K562 (cell line): Measurements from ENCODE around the gene YBX2. TPM values are rescaled to one million over a fixed set of nuclear protein-coding genes. Genes with fewer than 3 reads are reported as not detected.

Experiments used
- ATF7 ChIP-seq: fragments of 450-650 bp; IDR thresholded peaks from 2 replicates; pipeline ENCODE4 v1.7.1; 2014; ENCODE audit warnings: mild to moderate bottlenecking, moderate library complexity
- FUS ChIP-seq: fragments of 200-400 bp; formaldehyde crosslinking; optimal IDR thresholded peaks from 2 replicates; pipeline ENCODE3; 2017; ENCODE audit warnings: low read depth, low read length
- MCM7 ChIP-seq, 2 experiments: fragments of 450-650 bp; IDR thresholded peaks; 2 replicates each; pipeline ENCODE4 v1.6.1; 2016 to 2018
- NEUROD1 ChIP-seq: fragments of 150-350 bp; IDR thresholded peaks from 2 replicates; pipeline ENCODE4 v1.6.1; 2014; ENCODE audit warnings: borderline replicate concordance, low read length, low read depth; ENCODE audit not compliant: partially characterized antibody
- NFRKB ChIP-seq: fragments of 450-650 bp; IDR thresholded peaks from 2 replicates; pipeline ENCODE4 v1.6.1; 2016; ENCODE audit warnings: low read depth
- RNF2 ChIP-seq: sonication (generic); IDR thresholded peaks from 2 replicates; pipeline ENCODE4 v1.6.1; 2016
- RREB1 ChIP-seq: fragments of 250-450 bp; sonication (Bioruptor Pico); IDR thresholded peaks from 2 replicates; pipeline ENCODE4 v1.4.0; 2020
- SAP30 ChIP-seq: fragments of 200-600 bp; sonication (generic); IDR thresholded peaks from 2 replicates; pipeline ENCODE4 v1.6.1; 2012; ENCODE audit warnings: borderline replicate concordance, low read depth, mild to moderate bottlenecking, moderate library complexity, low read length, control low read depth, inconsistent platforms; ENCODE audit not compliant: insufficient read depth, poor library complexity, severe bottlenecking
- TRIM28 ChIP-seq: fragments of 450-650 bp; IDR thresholded peaks from 2 replicates; pipeline ENCODE4 v1.6.1; 2017
- ZNF551 ChIP-seq: fragments of 250-450 bp; sonication (Bioruptor Pico); IDR thresholded peaks from 2 replicates; pipeline ENCODE4 v1.5.0; 2021; ENCODE audit warnings: mild to moderate bottlenecking, moderate library complexity
- polyA plus RNA-seq, 8 experiments: library from polyadenylated mRNA; depleted of rRNA in 4 of 8; stranded (reverse) in 5 of 8; unstranded in 3 of 8; fragments of >200 nt; fragmentation: Nextera tagmentation in 2 of 8; fragmentation: Illumina TruSeq in 1 of 8; extraction: Ambion mirVana in 2 of 8; extraction: Trizol in 1 of 8; gene quantifications; 2 replicates each; pipeline versions ENCODE4 v1.2.1 to v1.2.3, GENCODE V29; 2011 to 2014; ENCODE audit warnings: inconsistent platforms in 1 of 8, missing spikeins in 1 of 8
- total RNA-seq, 7 experiments: library from RNA; depleted of rRNA in 6 of 7; stranded (reverse); fragments of >200 nt in 6 of 7; fragmentation: Illumina TruSeq in 2 of 7; extraction: Trizol in 2 of 7; gene quantifications; 2 replicates each; pipeline versions ENCODE4 v1.2.1 to v1.2.3, GENCODE V29; 2011 to 2021; ENCODE audit warnings: low replicate concordance in 1 of 7
- TF ChIP-seq, protein P1 (sequence below): sonication (generic); formaldehyde crosslinking; IDR thresholded peaks from 2 replicates; pipeline ENCODE4 v1.8.0; 2023; ENCODE audit warnings: missing genetic modification reagents, mild to moderate bottlenecking, borderline replicate concordance

Gene YBX2
- total and polyA plus RNA-seq, 9 of the 15 experiments (the other 6 are each of a cell fraction or from before 2014, with no cell fraction given) = 0.03 to 0.59 (median 0.27) TPM; not detected in 6

DNA sequence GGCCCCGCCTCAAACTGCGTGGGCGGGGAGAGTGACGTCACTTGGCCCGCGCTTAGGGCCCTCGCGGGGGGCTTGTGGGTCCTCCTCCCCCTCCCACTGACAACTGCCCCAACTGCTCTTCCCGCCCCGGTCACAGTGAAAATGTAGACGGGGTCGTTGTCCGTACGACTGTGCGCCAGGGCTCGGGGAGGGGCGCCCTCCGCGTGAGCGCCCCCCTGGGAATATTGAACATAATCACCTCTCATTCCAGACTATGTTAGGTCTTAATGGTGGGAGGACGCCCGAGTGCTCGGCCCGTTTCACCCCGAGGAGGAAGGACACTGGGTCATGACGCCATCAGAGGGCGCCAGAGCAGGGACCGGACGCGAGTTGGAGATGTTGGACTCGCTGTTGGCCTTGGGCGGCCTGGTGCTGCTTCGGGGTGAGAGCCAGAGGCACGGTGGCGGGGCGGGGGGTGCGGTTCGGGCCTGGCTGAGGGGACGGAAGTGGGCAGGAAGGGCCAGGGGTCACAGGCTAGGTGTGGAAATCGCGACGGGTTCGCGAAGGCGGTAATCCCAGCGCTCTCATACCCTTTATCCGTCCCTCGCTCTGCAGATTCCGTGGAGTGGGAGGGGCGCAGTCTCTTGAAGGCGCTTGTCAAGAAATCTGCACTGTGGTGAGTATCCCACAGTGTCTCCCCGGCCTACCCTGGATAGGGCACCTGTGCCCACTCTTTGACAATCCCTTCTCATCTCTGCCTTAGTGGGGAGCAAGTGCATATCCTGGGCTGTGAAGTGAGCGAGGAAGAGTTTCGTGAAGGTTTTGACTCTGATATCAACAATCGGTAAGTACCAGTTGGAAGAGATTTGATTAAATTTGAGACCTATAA is 42.0 kb downstream of the YBX2 start, which contains the start of gene ELP5 (continued):
- TF ChIP-seq, protein P1, sequence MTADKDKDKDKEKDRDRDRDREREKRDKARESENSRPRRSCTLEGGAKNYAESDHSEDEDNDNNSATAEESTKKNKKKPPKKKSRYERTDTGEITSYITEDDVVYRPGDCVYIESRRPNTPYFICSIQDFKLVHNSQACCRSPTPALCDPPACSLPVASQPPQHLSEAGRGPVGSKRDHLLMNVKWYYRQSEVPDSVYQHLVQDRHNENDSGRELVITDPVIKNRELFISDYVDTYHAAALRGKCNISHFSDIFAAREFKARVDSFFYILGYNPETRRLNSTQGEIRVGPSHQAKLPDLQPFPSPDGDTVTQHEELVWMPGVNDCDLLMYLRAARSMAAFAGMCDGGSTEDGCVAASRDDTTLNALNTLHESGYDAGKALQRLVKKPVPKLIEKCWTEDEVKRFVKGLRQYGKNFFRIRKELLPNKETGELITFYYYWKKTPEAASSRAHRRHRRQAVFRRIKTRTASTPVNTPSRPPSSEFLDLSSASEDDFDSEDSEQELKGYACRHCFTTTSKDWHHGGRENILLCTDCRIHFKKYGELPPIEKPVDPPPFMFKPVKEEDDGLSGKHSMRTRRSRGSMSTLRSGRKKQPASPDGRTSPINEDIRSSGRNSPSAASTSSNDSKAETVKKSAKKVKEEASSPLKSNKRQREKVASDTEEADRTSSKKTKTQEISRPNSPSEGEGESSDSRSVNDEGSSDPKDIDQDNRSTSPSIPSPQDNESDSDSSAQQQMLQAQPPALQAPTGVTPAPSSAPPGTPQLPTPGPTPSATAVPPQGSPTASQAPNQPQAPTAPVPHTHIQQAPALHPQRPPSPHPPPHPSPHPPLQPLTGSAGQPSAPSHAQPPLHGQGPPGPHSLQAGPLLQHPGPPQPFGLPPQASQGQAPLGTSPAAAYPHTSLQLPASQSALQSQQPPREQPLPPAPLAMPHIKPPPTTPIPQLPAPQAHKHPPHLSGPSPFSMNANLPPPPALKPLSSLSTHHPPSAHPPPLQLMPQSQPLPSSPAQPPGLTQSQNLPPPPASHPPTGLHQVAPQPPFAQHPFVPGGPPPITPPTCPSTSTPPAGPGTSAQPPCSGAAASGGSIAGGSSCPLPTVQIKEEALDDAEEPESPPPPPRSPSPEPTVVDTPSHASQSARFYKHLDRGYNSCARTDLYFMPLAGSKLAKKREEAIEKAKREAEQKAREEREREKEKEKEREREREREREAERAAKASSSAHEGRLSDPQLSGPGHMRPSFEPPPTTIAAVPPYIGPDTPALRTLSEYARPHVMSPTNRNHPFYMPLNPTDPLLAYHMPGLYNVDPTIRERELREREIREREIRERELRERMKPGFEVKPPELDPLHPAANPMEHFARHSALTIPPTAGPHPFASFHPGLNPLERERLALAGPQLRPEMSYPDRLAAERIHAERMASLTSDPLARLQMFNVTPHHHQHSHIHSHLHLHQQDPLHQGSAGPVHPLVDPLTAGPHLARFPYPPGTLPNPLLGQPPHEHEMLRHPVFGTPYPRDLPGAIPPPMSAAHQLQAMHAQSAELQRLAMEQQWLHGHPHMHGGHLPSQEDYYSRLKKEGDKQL (CRISPR knock-in tag) = no peak
- TF ChIP-seq TRIM28 (peak; percentile 51; the same call in 1 of the 2 replicates), NFRKB (peak; percentile 77), ATF7 (peak; percentile 99), RREB1 (CRISPR knock-in tag) (no peak), ZNF551 (CRISPR knock-in tag) (no peak), SAP30 (peak; percentile 38), FUS (no peak), RNF2 (peak; percentile 79), MCM7 (IDR thresholded peaks at IDR 0.05) (no peak), NEUROD1 (no peak)
